H1 (cell line): ENCODE measurements around the gene MELTF. TPM values are rescaled to one million over a fixed set of nuclear protein-coding genes. Genes with fewer than 3 reads are reported as not detected.

Source experiments
- CTCF ChIA-PET: fragments of 300-600 bp; sonication (Branson Sonifier 250); formaldehyde crosslinking; loops from one replicate; lab custom pipeline; 2021; ENCODE audit not compliant: partially characterized antibody; lab: Charles Lee
- POLR2A ChIA-PET: fragments of 300-600 bp; sonication (Branson Sonifier 250); formaldehyde crosslinking; loops from one replicate; lab custom pipeline; 2021; ENCODE audit warnings: inconsistent platforms; ENCODE audit not compliant: partially characterized antibody; lab: Charles Lee
- DNase-seq, 2 experiments: peaks; one replicate each; pipeline versions ENCODE4 v3.0.0 to v3.0.0-alpha.2; 2010 to 2022; ENCODE audit warnings: low spot score in 2 of 2, low read depth in 1 of 2, mixed read lengths in 1 of 2
- FAIRE-seq: peaks from 2 replicates; lab custom pipeline; 2011; peaks lifted over from hg19 to GRCh38; lab: Jason Lieb, UNC
- H2AFZ ChIP-seq: 2 replicates; pipeline ENCODE4 v1.8.1; 2012; ENCODE audit warnings: low read length, inconsistent platforms
- H2AK5ac ChIP-seq: 2 replicates; pipeline ENCODE4 v1.6.1; 2013; ENCODE audit warnings: low read depth, low read length
- H2BK120ac ChIP-seq: replicated peaks from 2 replicates; pipeline ENCODE3; 2013; ENCODE audit warnings: low read depth, low read length, inconsistent platforms
- H2BK12ac ChIP-seq: 2 replicates; pipeline ENCODE4 v1.6.1; 2013; ENCODE audit warnings: low read depth, low read length
- H2BK15ac ChIP-seq: 2 replicates; pipeline ENCODE4 v1.6.1; 2013; ENCODE audit warnings: low read length
- H2BK20ac ChIP-seq: 2 replicates; pipeline ENCODE4 v1.6.1; 2013; ENCODE audit warnings: low read length
- H2BK5ac ChIP-seq: 2 replicates; pipeline ENCODE4 v1.6.1; 2013; ENCODE audit warnings: low read depth, low read length
- H3K14ac ChIP-seq: 2 replicates; pipeline ENCODE4 v1.6.1; 2013; ENCODE audit warnings: inconsistent platforms; ENCODE audit not compliant: insufficient read length
- H3K18ac ChIP-seq: 2 replicates; pipeline ENCODE4 v1.6.1; 2013; ENCODE audit warnings: low read length; ENCODE audit errors: extremely low read depth
- H3K23ac ChIP-seq: 2 replicates; pipeline ENCODE4 v1.6.1; 2013; ENCODE audit warnings: inconsistent platforms; ENCODE audit not compliant: insufficient read length
- H3K23me2 ChIP-seq: 2 replicates; pipeline ENCODE4 v1.6.1; 2013; ENCODE audit warnings: low read depth, low read length
- H3K27ac ChIP-seq: 2 replicates; pipeline ENCODE4 v1.6.1; 2011; ENCODE audit warnings: low read depth, low read length, inconsistent platforms
- H3K27me3 ChIP-seq, 4 experiments: replicated peaks in 1 of 4; 1 replicate in 1 of 4; 2 replicates in 3 of 4; pipeline versions ENCODE4 v1.6.1 to v1.8.1; 2011 to 2013; ENCODE audit warnings: low read length in 3 of 4, mild to moderate bottlenecking in 3 of 4, inconsistent platforms in 2 of 4, mixed read lengths in 2 of 4, moderate library complexity in 1 of 4; ENCODE audit not compliant: control insufficient read depth in 3 of 4, insufficient read depth in 3 of 4; ENCODE audit errors: extremely low read depth in 1 of 4
- H3K36me3 ChIP-seq, 4 experiments: 2 replicates each; pipeline versions ENCODE4 v1.6.1 to v1.8.1; 2011 to 2013; ENCODE audit warnings: mild to moderate bottlenecking in 4 of 4, low read length in 3 of 4, moderate library complexity in 2 of 4, control low read depth in 1 of 4, inconsistent platforms in 1 of 4; ENCODE audit not compliant: insufficient read depth in 4 of 4, control insufficient read depth in 2 of 4
- H3K4ac ChIP-seq: replicated peaks from 2 replicates; pipeline ENCODE3; 2013; ENCODE audit warnings: low read length, low read depth, mixed read lengths, inconsistent platforms; ENCODE audit not compliant: insufficient read length
- H3K4me1 ChIP-seq, 4 experiments: replicated peaks in 1 of 4; 1 replicate in 1 of 4; 2 replicates in 3 of 4; pipeline versions ENCODE4 v1.6.1 to v1.8.1; 2011 to 2013; ENCODE audit warnings: low read length in 3 of 4, inconsistent platforms in 2 of 4, mixed read lengths in 1 of 4; ENCODE audit not compliant: insufficient read depth in 4 of 4, control insufficient read depth in 3 of 4
- H3K4me2 ChIP-seq, 2 experiments: 2 replicates each; pipeline versions ENCODE4 v1.6.1 to v1.8.1; 2011 to 2013; ENCODE audit warnings: low read depth in 2 of 2, low read length in 2 of 2, control low read depth in 1 of 2, inconsistent platforms in 1 of 2, mild to moderate bottlenecking in 1 of 2; ENCODE audit not compliant: insufficient read depth in 1 of 2
- H3K4me3 ChIP-seq, 4 experiments: fragments of 200-600, 300-600 bp in 1 of 4; sonication (generic), shearing (Covaris generic), sonication (Bioruptor Twin) in 1 of 4; 2 replicates each; pipeline versions ENCODE4 v1.5.1 to v1.8.1; 2011 to 2016; ENCODE audit warnings: low read length in 4 of 4, low read depth in 3 of 4, control low read depth in 2 of 4, inconsistent platforms in 2 of 4, mild to moderate bottlenecking in 2 of 4, mixed read lengths in 1 of 4, moderate library complexity in 1 of 4; ENCODE audit not compliant: insufficient read depth in 2 of 4; ENCODE audit errors: extremely low read depth in 1 of 4
- H3K56ac ChIP-seq: replicated peaks from 2 replicates; pipeline ENCODE3; 2013; ENCODE audit warnings: low read depth, mild to moderate bottlenecking, mixed read lengths, low read length, inconsistent platforms; ENCODE audit not compliant: insufficient read length
- H3K79me1 ChIP-seq: 2 replicates; pipeline ENCODE4 v1.6.1; 2013; ENCODE audit warnings: low read depth, low read length, control low read depth
- H3K79me2 ChIP-seq, 2 experiments: 2 replicates each; pipeline versions ENCODE4 v1.6.1 to v1.8.1; 2012 to 2013; ENCODE audit warnings: low read length in 2 of 2, mild to moderate bottlenecking in 2 of 2, inconsistent platforms in 1 of 2; ENCODE audit not compliant: insufficient read depth in 2 of 2, control insufficient read depth in 1 of 2
- H3K9ac ChIP-seq, 4 experiments: replicated peaks in 1 of 4; 1 replicate in 1 of 4; 2 replicates in 3 of 4; pipeline versions ENCODE4 v1.6.1 to v1.8.1; 2011 to 2013; ENCODE audit warnings: low read depth in 3 of 4, low read length in 3 of 4, control low read depth in 2 of 4, mild to moderate bottlenecking in 2 of 4, moderate library complexity in 2 of 4, inconsistent platforms in 1 of 4; ENCODE audit errors: extremely low read depth in 1 of 4
- H3K9me3 ChIP-seq, 2 experiments: 2 replicates each; pipeline versions ENCODE4 v1.6.1 to v1.8.1; 2012 to 2013; ENCODE audit warnings: mild to moderate bottlenecking in 2 of 2, moderate library complexity in 2 of 2, control low read depth in 1 of 2, inconsistent platforms in 1 of 2, low read depth in 1 of 2, low read length in 1 of 2, mixed read lengths in 1 of 2; ENCODE audit not compliant: insufficient read depth in 2 of 2
- H4K20me1 ChIP-seq, 2 experiments: replicated peaks in 1 of 2; 2 replicates each; pipeline versions ENCODE3 to v1.8.1; 2011 to 2013; ENCODE audit warnings: inconsistent platforms in 2 of 2, low read length in 2 of 2, mild to moderate bottlenecking in 1 of 2; ENCODE audit not compliant: insufficient read depth in 2 of 2, control insufficient read depth in 1 of 2
- H4K5ac ChIP-seq: 2 replicates; pipeline ENCODE4 v1.6.1; 2013; ENCODE audit warnings: low read length, low read depth, mixed read lengths, inconsistent platforms; ENCODE audit not compliant: insufficient read length
- H4K8ac ChIP-seq: 2 replicates; pipeline ENCODE4 v1.8.0; 2013; ENCODE audit warnings: mild to moderate bottlenecking, moderate library complexity, low read length, inconsistent platforms; ENCODE audit not compliant: insufficient read depth; ENCODE audit errors: extremely low read depth
- H4K91ac ChIP-seq: replicated peaks from 2 replicates; pipeline ENCODE3; 2013; ENCODE audit warnings: low read length, mixed read lengths, inconsistent platforms; ENCODE audit not compliant: insufficient read length
- EP300 ChIP-seq, 2 experiments: IDR thresholded peaks; 1 replicate in 1 of 2; 2 replicates in 1 of 2; pipeline ENCODE4 v1.6.1; 2011 to 2012; ENCODE audit warnings: low read depth in 2 of 2, low read length in 2 of 2, mild to moderate bottlenecking in 2 of 2, borderline replicate concordance in 1 of 2, inconsistent platforms in 1 of 2, moderate library complexity in 1 of 2
- KDM4A ChIP-seq: IDR thresholded peaks from one replicate; pipeline ENCODE4 v1.7.1; 2012; ENCODE audit warnings: low read depth, mild to moderate bottlenecking, moderate library complexity, low read length, inconsistent platforms; ENCODE audit not compliant: severe bottlenecking
- POU5F1 ChIP-seq: IDR thresholded peaks from 2 replicates; pipeline ENCODE4 v1.6.1; 2011; ENCODE audit warnings: low read depth, mild to moderate bottlenecking, low read length, moderate library complexity
- RAD21 ChIP-seq, 2 experiments: IDR thresholded peaks in 1 of 2; conservative IDR thresholded peaks in 1 of 2; 2 replicates each; pipeline ENCODE4 v1.6.1; 2011; ENCODE audit warnings: low read depth in 2 of 2, low read length in 2 of 2, improper control_type of control experiment in 1 of 2, inconsistent platforms in 1 of 2, mild to moderate bottlenecking in 1 of 2, moderate library complexity in 1 of 2
- RXRA ChIP-seq: IDR thresholded peaks from 2 replicates; pipeline ENCODE4 v1.6.1; 2011; ENCODE audit warnings: low read depth, mild to moderate bottlenecking, low read length, moderate library complexity; ENCODE audit not compliant: insufficient read depth
- TBP ChIP-seq: IDR thresholded peaks from 2 replicates; pipeline ENCODE4 v1.6.1; 2011; ENCODE audit warnings: low read depth, low read length, improper control_type of control experiment
- TEAD4 ChIP-seq: IDR thresholded peaks from 2 replicates; pipeline ENCODE4 v1.6.1; 2012; ENCODE audit warnings: low read depth, low read length, inconsistent platforms, mixed read lengths
- YY1 ChIP-seq: IDR thresholded peaks from 2 replicates; pipeline ENCODE4 v1.6.1; 2011; ENCODE audit warnings: low read depth, mild to moderate bottlenecking, low read length
- ZNF274 ChIP-seq: IDR thresholded peaks from 2 replicates; pipeline ENCODE4 v1.7.0; 2012; ENCODE audit warnings: low read length, borderline replicate concordance; ENCODE audit errors: extremely low read depth
- WGBS, 2 experiments: shearing (Covaris generic) in 1 of 2; methylation state at CpG; one replicate each; pipeline versions ENCODE4 v1.1.6 to v1.1.7; 2013 to 2015; ENCODE audit warnings: low lambda C conversion rate in 2 of 2, mixed read lengths in 2 of 2, inconsistent platforms in 1 of 2, low coverage in 1 of 2, missing lambda C conversion rate in 1 of 2; ENCODE audit not compliant: insufficient replicate concordance in 2 of 2, insufficient coverage in 1 of 2, insufficient read length in 1 of 2; ENCODE audit errors: extremely low coverage in 1 of 2, missing lambda C conversion rate in 1 of 2; 5-methylcytosine and 5-hydroxymethylcytosine counted together
- polyA plus RNA-seq, 7 experiments: library from polyadenylated mRNA; depleted of rRNA in 3 of 7; stranded (reverse) in 5 of 7; unstranded in 2 of 7; fragments of >200 nt in 5 of 7; fragments of 200-250 nt in 2 of 7; gene quantifications; 1 replicate in 5 of 7; 2 replicates in 1 of 7; 4 replicates in 1 of 7; pipeline versions ENCODE4 v1.2.1 to v1.2.3, GENCODE V29; 2011 to 2013; ENCODE audit warnings: missing spikeins in 2 of 7, mixed read lengths in 2 of 7
- total RNA-seq: library from RNA; stranded (reverse); fragmentation: NEBNext Ultra II Directional; extraction: Animal tissue kit (Norgen Biotek cat#: 25700); gene quantifications from 2 replicates; pipeline ENCODE4 v1.2.1, GENCODE V29; 2021
- TF ChIP-seq, protein P1 (sequence below): IDR thresholded peaks from 2 replicates; pipeline ENCODE4 v1.6.1; 2011; ENCODE audit warnings: low read depth, mild to moderate bottlenecking, low read length; ENCODE audit not compliant: insufficient read depth

MELTF gene
- total and polyA plus RNA-seq, 2 of the 8 experiments (the other 6 are each of a cell fraction or from before 2014, with no cell fraction given), result 1.7 to 3.5 TPM

DNA sequence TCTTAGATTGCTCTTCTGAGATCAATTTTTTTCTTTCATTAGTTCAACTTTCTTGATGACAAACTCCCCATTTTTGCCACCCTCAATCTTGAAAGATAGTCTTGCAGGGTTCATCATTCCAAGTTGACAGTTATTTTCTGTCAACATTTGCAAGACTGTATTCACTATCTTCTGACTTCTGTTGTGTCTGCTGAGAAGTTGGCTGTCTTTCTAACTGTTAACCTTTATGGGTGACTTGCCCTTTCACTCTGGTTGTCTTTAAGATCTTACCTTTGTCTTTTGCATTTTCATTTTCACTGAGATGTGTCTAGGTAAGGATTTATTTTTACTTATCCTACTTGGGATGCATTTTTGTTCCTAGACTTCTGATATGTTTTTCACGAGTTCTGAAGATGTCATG lies 46.4 kb downstream of the MELTF start:
- Histone ChIP-seq H3K9ac (no peak overlapping the region), H2AK5ac (no peak overlapping the region), H4K5ac (no peak overlapping the region), H3K79me1 (no peaks in the 10 kb centered on the region), H3K9me3 (no peaks in the 10 kb centered on the region), H3K79me2 (no peaks in the 10 kb centered on the region), H2BK15ac (no peak overlapping the region), H3K23ac (no peak overlapping the region), H3K4me2 (no peak overlapping the region), H3K18ac (no peak overlapping the region), H3K56ac (no peak overlapping the region), H4K8ac (no peak overlapping the region), H4K20me1 (peaks cover 0 to 1% of the 10 kb centered on the region in 2 experiments), H3K36me3 (no peaks in the 10 kb centered on the region), H3K14ac (no peak overlapping the region), H3K4me3 (no peak overlapping the region), H2BK120ac (no peak overlapping the region), H3K27me3 (no peaks in the 10 kb centered on the region), H4K91ac (no peak overlapping the region), H2AFZ (no peak overlapping the region), H3K4me1 (no peaks in the 10 kb centered on the region; a peak in 1 of 7 replicates), H2BK5ac (no peak overlapping the region), H3K4ac (no peak overlapping the region), H3K27ac (no peak overlapping the region), H3K23me2 (no peaks in the 10 kb centered on the region), H2BK20ac (no peak overlapping the region), H2BK12ac (no peak overlapping the region)
- WGBS, 2 experiments, result 88% methylated on average over 1 of the region's 1 CpG; no CpG with 5 or more reads in 1 of the 2 experiments
- POLR2A ChIA-PET, result no interaction called here
- DNase-seq (no peak), FAIRE-seq (no peak)
- CTCF ChIA-PET, result no interaction called here
- TF ChIP-seq YY1 (no peak), KDM4A (no peak), TBP (no peak), ZNF274 (no peak), TEAD4 (no peak), POU5F1 (no peak), EP300 (IDR thresholded peaks at IDR 0.05; ENCODE audit: borderline replicate concordance in 1 of 2, low read depth in 2 of 2, low read length in 2 of 2) (no peak), RXRA (no peak), RAD21 (IDR thresholded peaks at IDR 0.05 in 1 of 2, conservative IDR thresholded peaks at IDR 0.05 in 1 of 2; ENCODE audit: low read depth in 2 of 2, low read length in 2 of 2) (no peak)
- TF ChIP-seq, protein P1, sequence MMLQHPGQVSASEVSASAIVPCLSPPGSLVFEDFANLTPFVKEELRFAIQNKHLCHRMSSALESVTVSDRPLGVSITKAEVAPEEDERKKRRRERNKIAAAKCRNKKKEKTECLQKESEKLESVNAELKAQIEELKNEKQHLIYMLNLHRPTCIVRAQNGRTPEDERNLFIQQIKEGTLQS, result no peak
